PC-9 (cell line): ENCODE measurements around the gene OR51B4. TPM values are rescaled to one million over a fixed set of nuclear protein-coding genes. Genes with fewer than 3 reads are reported as not detected.

Experiments
- BruUV-seq: library from RNA; stranded (reverse); fragments of 400-500 nt; replicated peaks from 2 replicates; lab custom pipeline; 2021; lab: Mats Ljungman, UMichigan
- CTCF ChIA-PET: fragments of 300-600 bp; sonication (Branson Sonifier 250); formaldehyde crosslinking; loops from one replicate; lab custom pipeline; 2022; ENCODE audit warnings: antibody characterized with exemption; lab: Charles Lee
- POLR2A ChIA-PET: fragments of 300-600 bp; sonication (Branson Sonifier 250); formaldehyde crosslinking; loops from one replicate; lab custom pipeline; 2022; ENCODE audit warnings: antibody characterized with exemption; ENCODE audit not compliant: unreplicated experiment; lab: Charles Lee
- DNase-seq, 2 experiments: peaks; one replicate each; pipeline versions ENCODE4 v3.0.0 to v3.0.0-alpha.2; 2015 to 2022; ENCODE audit warnings: mixed read lengths in 1 of 2
- H2AFZ ChIP-seq: fragments of 200-600 bp; sonication (generic); 2 replicates; pipeline ENCODE4 v1.8.1; 2017; ENCODE audit warnings: antibody characterized with exemption
- H3F3A ChIP-seq: fragments of 200-600 bp; sonication (generic); 2 replicates; pipeline ENCODE4 v1.8.1; 2017; ENCODE audit warnings: antibody characterized with exemption, mild to moderate bottlenecking, low read depth; ENCODE audit not compliant: insufficient read depth
- H3K27ac ChIP-seq: fragments of 200-600 bp; sonication (generic); 2 replicates; pipeline ENCODE4 v1.6.1; 2016; ENCODE audit warnings: mixed run types
- H3K27me3 ChIP-seq: fragments of 200-600 bp; sonication (generic); 2 replicates; pipeline ENCODE4 v1.6.1; 2016; ENCODE audit warnings: low read depth, mixed run types; ENCODE audit not compliant: insufficient read depth
- H3K36me3 ChIP-seq: fragments of 200-600 bp; sonication (generic); 2 replicates; pipeline ENCODE4 v1.6.1; 2016; ENCODE audit warnings: low read depth, mixed run types
- H3K4me1 ChIP-seq: fragments of 200-600 bp; sonication (generic); replicated peaks from 2 replicates; pipeline ENCODE4 v1.6.1; 2016; ENCODE audit warnings: mixed run types; ENCODE audit not compliant: insufficient read depth
- H3K4me2 ChIP-seq: fragments of 200-600 bp; sonication (generic); 2 replicates; pipeline ENCODE4 v1.6.1; 2017; ENCODE audit warnings: mixed run types
- H3K4me3 ChIP-seq: fragments of 200-600 bp; sonication (generic); 2 replicates; pipeline ENCODE4 v1.6.1; 2016; ENCODE audit warnings: mixed run types
- H3K79me2 ChIP-seq: fragments of 200-600 bp; sonication (generic); 2 replicates; pipeline ENCODE4 v1.6.1; 2017; ENCODE audit warnings: low read depth, mixed run types
- H3K9me2 ChIP-seq: fragments of 200-600 bp; sonication (generic); 2 replicates; pipeline ENCODE4 v1.8.1; 2017; ENCODE audit warnings: mild to moderate bottlenecking; ENCODE audit not compliant: insufficient read depth
- H3K9me3 ChIP-seq: fragments of 200-600 bp; sonication (generic); 2 replicates; pipeline ENCODE4 v1.8.1; 2016; ENCODE audit warnings: low read depth; ENCODE audit not compliant: insufficient read depth
- H4K20me1 ChIP-seq: fragments of 200-600 bp; sonication (generic); 2 replicates; pipeline ENCODE4 v1.8.1; 2017; ENCODE audit not compliant: insufficient read depth
- EZH2 ChIP-seq: fragments of 200-600 bp; sonication (generic); IDR thresholded peaks from 2 replicates; pipeline ENCODE4 v1.8.0; 2017; ENCODE audit warnings: antibody characterized with exemption, low read depth
- intact Hi-C: fragments of 100-400 bp; cut with micrococcal nuclease; formaldehyde crosslinking; loops from one replicate; pipeline ENCODE4 v1.10.0; 2022; ENCODE audit not compliant: unreplicated experiment
- total RNA-seq: library from RNA; stranded (reverse); gene quantifications from 2 replicates; pipeline ENCODE4 v1.2.3, GENCODE V29; 2021
- TF ChIP-seq, protein P1 (sequence below): fragments of 200-600 bp; sonication (generic); conservative IDR thresholded peaks from 2 replicates; pipeline ENCODE4 v1.6.1; 2017; ENCODE audit warnings: mixed run types, antibody characterized with exemption, mild to moderate bottlenecking, moderate library complexity

The OR51B4 gene
- total RNA-seq, 1 experiment from 2014 or later: not detected

DNA sequence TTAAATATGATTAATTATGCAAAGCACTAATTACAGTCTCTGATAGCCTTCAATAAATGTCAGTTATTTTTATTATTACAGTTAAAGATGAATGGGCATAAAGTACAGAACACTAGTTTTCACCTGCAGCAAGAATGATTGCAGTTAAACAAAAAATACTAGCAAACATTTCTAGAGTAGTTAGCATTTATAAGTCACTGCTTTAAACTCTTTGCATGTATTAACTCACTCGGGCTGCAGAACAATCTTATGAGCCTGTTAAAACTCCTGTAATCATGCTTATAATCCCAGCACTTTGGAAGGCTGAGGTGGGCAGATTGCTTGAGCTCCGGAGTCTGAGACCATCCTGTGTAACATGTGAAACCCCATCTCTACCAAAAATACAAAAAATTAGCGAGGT, 14.8 kb downstream of the OR51B4 start:
- DNase-seq: no peak
- TF ChIP-seq, protein P1, sequence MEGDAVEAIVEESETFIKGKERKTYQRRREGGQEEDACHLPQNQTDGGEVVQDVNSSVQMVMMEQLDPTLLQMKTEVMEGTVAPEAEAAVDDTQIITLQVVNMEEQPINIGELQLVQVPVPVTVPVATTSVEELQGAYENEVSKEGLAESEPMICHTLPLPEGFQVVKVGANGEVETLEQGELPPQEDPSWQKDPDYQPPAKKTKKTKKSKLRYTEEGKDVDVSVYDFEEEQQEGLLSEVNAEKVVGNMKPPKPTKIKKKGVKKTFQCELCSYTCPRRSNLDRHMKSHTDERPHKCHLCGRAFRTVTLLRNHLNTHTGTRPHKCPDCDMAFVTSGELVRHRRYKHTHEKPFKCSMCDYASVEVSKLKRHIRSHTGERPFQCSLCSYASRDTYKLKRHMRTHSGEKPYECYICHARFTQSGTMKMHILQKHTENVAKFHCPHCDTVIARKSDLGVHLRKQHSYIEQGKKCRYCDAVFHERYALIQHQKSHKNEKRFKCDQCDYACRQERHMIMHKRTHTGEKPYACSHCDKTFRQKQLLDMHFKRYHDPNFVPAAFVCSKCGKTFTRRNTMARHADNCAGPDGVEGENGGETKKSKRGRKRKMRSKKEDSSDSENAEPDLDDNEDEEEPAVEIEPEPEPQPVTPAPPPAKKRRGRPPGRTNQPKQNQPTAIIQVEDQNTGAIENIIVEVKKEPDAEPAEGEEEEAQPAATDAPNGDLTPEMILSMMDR: no peak
- TF ChIP-seq EZH2: no peak
- H2AFZ ChIP-seq: no peak overlapping the region
- no peaks in the 10 kb centered on the region for H3K9me2 ChIP-seq
- no TSS peak for BruUV-seq
- no peak overlapping the region for H3K4me3 ChIP-seq
- ChIA-PET POLR2A (no interaction called here), CTCF (no interaction called here)
- H3F3A ChIP-seq: no peaks in the 10 kb centered on the region
- H3K27me3 ChIP-seq: no peaks in the 10 kb centered on the region
- no peak overlapping the region for H3K27ac ChIP-seq
- no peaks in the 10 kb centered on the region for H4K20me1 ChIP-seq
- no peaks in the 10 kb centered on the region for H3K79me2 ChIP-seq
- no peak overlapping the region for H3K4me2 ChIP-seq
- no peaks in the 10 kb centered on the region for H3K36me3 ChIP-seq
- no peaks in the 10 kb centered on the region for H3K9me3 ChIP-seq
- no peaks in the 10 kb centered on the region for H3K4me1 ChIP-seq
- intact Hi-C loops: no loop called here

DNA sequence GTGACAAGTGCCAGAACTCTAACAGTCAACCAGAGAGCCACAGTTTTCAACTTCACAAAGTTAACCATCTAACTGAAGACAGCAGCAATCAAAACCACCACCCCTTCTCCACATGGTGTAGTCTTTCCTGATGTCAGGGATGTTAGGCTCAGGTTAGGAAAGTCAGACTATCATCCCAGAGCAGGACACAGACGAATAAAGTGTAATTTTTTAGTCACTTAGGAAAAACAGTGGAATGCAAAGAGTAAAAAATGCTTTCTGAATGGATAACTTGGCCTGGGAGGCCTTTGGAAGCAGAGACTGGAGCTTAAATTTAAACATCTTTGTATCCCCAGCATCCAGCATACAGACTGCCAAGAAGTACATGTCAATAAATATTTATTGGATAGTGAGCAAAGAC, 15.4 kb downstream of the OR51B4 start:
- Histone ChIP-seq H3K4me1 (no peaks in the 10 kb centered on the region), H3K36me3 (no peaks in the 10 kb centered on the region), H3K27me3 (no peaks in the 10 kb centered on the region), H2AFZ (no peak overlapping the region), H3K4me2 (no peak overlapping the region), H4K20me1 (no peaks in the 10 kb centered on the region), H3K27ac (no peak overlapping the region), H3K79me2 (no peaks in the 10 kb centered on the region), H3F3A (no peaks in the 10 kb centered on the region), H3K9me3 (no peaks in the 10 kb centered on the region), H3K4me3 (no peak overlapping the region), H3K9me2 (no peaks in the 10 kb centered on the region)
- no peak for TF ChIP-seq EZH2
- TF ChIP-seq, protein P1: no peak
- DNase-seq: no peak
- ChIA-PET POLR2A (no interaction called here), CTCF (no interaction called here)
- intact Hi-C loops: no loop called here
- BruUV-seq: no TSS peak

DNA sequence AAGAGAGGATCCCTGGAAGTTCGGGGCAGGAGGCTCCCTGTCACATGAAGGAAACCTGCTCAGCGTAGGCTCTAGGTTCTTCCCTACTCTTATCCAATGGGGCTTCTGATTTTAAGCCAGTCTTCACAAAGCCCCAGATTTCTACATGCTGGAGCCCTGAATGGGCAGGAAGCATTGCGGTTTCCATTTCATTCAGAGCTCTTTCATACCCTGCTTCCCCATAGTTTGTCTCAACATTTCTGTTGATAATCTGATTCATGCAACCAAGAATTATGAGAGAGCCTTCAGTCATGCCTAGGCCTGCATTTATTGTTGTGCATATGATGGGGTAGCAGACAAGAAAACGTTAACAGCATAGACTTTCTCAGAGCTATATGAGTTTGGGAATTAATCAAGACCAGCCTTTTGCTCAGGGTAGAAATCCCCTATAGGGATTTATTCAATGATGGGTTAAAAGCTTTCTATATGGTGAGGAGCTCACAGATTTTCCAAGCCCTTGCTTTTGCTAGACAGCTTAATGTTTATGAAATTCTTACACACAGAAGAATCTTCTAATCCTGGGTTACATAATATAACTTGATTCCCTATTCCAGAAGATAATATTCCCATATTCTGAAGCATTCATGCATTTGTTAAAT, 15.9 kb downstream of the OR51B4 start:
- Histone ChIP-seq H3K4me2 (no peak overlapping the region), H3K27me3 (no peaks in the 10 kb centered on the region), H3K9me3 (no peaks in the 10 kb centered on the region), H3K79me2 (no peaks in the 10 kb centered on the region), H4K20me1 (no peaks in the 10 kb centered on the region), H3K4me3 (no peak overlapping the region), H3K4me1 (peaks cover 4% of the 10 kb centered on the region), H3K36me3 (no peaks in the 10 kb centered on the region), H3F3A (0 out of 2 replicates have a peak, but pooled peaks cover 3% of the 10 kb centered on the region), H2AFZ (no peak overlapping the region), H3K27ac (no peak overlapping the region), H3K9me2 (no peaks in the 10 kb centered on the region)
- TF ChIP-seq, protein P1: no peak
- no peak for TF ChIP-seq EZH2
- CTCF ChIA-PET: no interaction called here
- no peak for DNase-seq
- BruUV-seq: no TSS peak
- POLR2A ChIA-PET: no interaction called here
- intact Hi-C loops: no loop called here
